Neuronal stem cell (in vitro differentiated cells): ENCODE results near the gene TTC39C.

Experiments
- DNase-seq: peaks from one replicate; pipeline ENCODE4 v3.0.0-alpha.2; 2013; ENCODE audit warnings: low spot score
- H2AFZ ChIP-seq: one replicate; pipeline ENCODE4 v1.6.1; 2013; ENCODE audit warnings: mild to moderate bottlenecking, low read length, inconsistent platforms
- H2AK5ac ChIP-seq: 2 replicates; pipeline ENCODE4 v1.6.1; 2013; ENCODE audit warnings: low read depth, mild to moderate bottlenecking, inconsistent platforms, low read length, moderate library complexity, mixed read lengths
- H2BK120ac ChIP-seq: 2 replicates; pipeline ENCODE4 v1.6.1; 2013; ENCODE audit warnings: low read depth, mild to moderate bottlenecking, inconsistent platforms, low read length, moderate library complexity, mixed read lengths
- H2BK12ac ChIP-seq: one replicate; pipeline ENCODE4 v1.6.1; 2013; ENCODE audit warnings: low read length, inconsistent platforms
- H2BK15ac ChIP-seq: 2 replicates; pipeline ENCODE4 v1.6.1; 2013; ENCODE audit warnings: mild to moderate bottlenecking, low read length, inconsistent platforms, mixed read lengths
- H2BK5ac ChIP-seq: one replicate; pipeline ENCODE4 v1.6.1; 2013; ENCODE audit warnings: inconsistent platforms, mild to moderate bottlenecking, low read length, moderate library complexity
- H3K14ac ChIP-seq: one replicate; pipeline ENCODE4 v1.6.1; 2013; ENCODE audit warnings: low read length, inconsistent platforms
- H3K18ac ChIP-seq: 2 replicates; pipeline ENCODE4 v1.6.1; 2013; ENCODE audit warnings: low read length, inconsistent platforms
- H3K23ac ChIP-seq: 2 replicates; pipeline ENCODE4 v1.6.1; 2013; ENCODE audit warnings: low read depth, mild to moderate bottlenecking, mixed read lengths, low read length, inconsistent platforms; ENCODE audit not compliant: poor library complexity
- H3K27ac ChIP-seq: replicated peaks from 3 replicates; pipeline ENCODE4 v1.5.1; 2013; ENCODE audit warnings: low read length, inconsistent platforms
- H3K27me3 ChIP-seq, 3 experiments: 2 replicates each; pipeline ENCODE4 v1.6.1; 2013; ENCODE audit warnings: low read length in 3 of 3, mild to moderate bottlenecking in 2 of 3, inconsistent platforms in 1 of 3, low read depth in 1 of 3, mixed read lengths in 1 of 3, moderate library complexity in 1 of 3; ENCODE audit not compliant: control insufficient read depth in 3 of 3, insufficient read depth in 3 of 3
- H3K36me3 ChIP-seq, 2 donors: replicated peaks in 1 of 2; 2 replicates each; pipeline ENCODE4 v1.6.1; 2013; ENCODE audit warnings: low read length in 2 of 2; ENCODE audit not compliant: control insufficient read depth in 2 of 2, insufficient read depth in 2 of 2
- H3K4ac ChIP-seq: 2 replicates; pipeline ENCODE4 v1.6.1; 2013; ENCODE audit warnings: inconsistent platforms, mild to moderate bottlenecking, low read length, moderate library complexity
- H3K4me1 ChIP-seq, 2 donors: 1 replicate in 1 of 2; 2 replicates in 1 of 2; pipeline ENCODE4 v1.6.1; 2013; ENCODE audit warnings: low read length in 2 of 2, low read depth in 1 of 2; ENCODE audit not compliant: control insufficient read depth in 2 of 2, insufficient read depth in 1 of 2
- H3K4me2 ChIP-seq: one replicate; pipeline ENCODE4 v1.6.1; 2013; ENCODE audit warnings: mild to moderate bottlenecking, low read length, inconsistent platforms; ENCODE audit not compliant: insufficient read depth, poor library complexity, severe bottlenecking
- H3K4me3 ChIP-seq, 2 donors: 2 replicates each; pipeline ENCODE4 v1.5.1; 2013; ENCODE audit warnings: low read length in 2 of 2, mild to moderate bottlenecking in 2 of 2, inconsistent platforms in 1 of 2, moderate library complexity in 1 of 2
- H3K79me1 ChIP-seq: one replicate; pipeline ENCODE4 v1.6.1; 2013; ENCODE audit warnings: low read depth, mild to moderate bottlenecking, inconsistent platforms, low read length, moderate library complexity
- H3K9ac ChIP-seq: one replicate; pipeline ENCODE4 v1.6.1; 2013; ENCODE audit warnings: mild to moderate bottlenecking, low read depth, low read length, inconsistent platforms; ENCODE audit not compliant: poor library complexity
- H3K9me3 ChIP-seq, 2 donors: replicated peaks in 1 of 2; 2 replicates each; pipeline versions ENCODE3 to v1.6.1; 2013; ENCODE audit warnings: low read length in 2 of 2, mild to moderate bottlenecking in 2 of 2, inconsistent platforms in 1 of 2, low read depth in 1 of 2, mixed read lengths in 1 of 2, moderate library complexity in 1 of 2; ENCODE audit not compliant: control insufficient read depth in 2 of 2, insufficient read depth in 1 of 2
- H4K8ac ChIP-seq: one replicate; pipeline ENCODE4 v1.6.1; 2013; ENCODE audit warnings: low read depth, mild to moderate bottlenecking, inconsistent platforms, low read length, moderate library complexity
- H4K91ac ChIP-seq: one replicate; pipeline ENCODE4 v1.6.1; 2013; ENCODE audit warnings: low read length, low read depth, mild to moderate bottlenecking, inconsistent platforms; ENCODE audit not compliant: poor library complexity
- WGBS, 2 donors: extraction: QIAGEN DNeasy Blood & Tissue Kit; methylation state at CpG; one replicate each; pipeline ENCODE4 v1.1.7; 2013; ENCODE audit warnings: missing lambda C conversion rate in 2 of 2, mixed read lengths in 1 of 2; ENCODE audit not compliant: insufficient read length in 2 of 2, insufficient replicate concordance in 1 of 2; ENCODE audit errors: extremely low coverage in 2 of 2; 5-methylcytosine and 5-hydroxymethylcytosine counted together

The TTC39C gene

DNA sequence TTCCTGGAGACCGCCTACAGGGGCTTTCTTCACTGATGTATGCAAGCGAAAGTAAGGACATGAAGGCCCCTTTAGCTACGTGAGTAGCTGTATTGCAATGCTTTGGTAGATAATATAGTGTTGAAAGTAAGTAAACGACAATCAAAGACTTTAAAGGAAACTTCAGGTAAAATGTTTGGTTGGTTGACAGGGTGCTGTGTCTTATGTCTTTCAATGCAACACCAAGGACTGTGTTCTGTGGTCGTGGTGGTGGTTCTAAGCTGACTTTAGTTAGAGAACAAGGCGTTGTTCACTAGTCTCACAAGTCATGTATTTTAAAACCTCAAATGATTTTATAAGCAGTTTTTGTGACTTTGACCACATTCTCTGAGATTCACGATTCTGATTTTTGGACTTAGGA, 66.3 kb downstream of the TTC39C start:
- DNase-seq, result no peak
- WGBS, 2 donors, result no CpG with 5 or more reads among the region's 7 CpGs

DNA sequence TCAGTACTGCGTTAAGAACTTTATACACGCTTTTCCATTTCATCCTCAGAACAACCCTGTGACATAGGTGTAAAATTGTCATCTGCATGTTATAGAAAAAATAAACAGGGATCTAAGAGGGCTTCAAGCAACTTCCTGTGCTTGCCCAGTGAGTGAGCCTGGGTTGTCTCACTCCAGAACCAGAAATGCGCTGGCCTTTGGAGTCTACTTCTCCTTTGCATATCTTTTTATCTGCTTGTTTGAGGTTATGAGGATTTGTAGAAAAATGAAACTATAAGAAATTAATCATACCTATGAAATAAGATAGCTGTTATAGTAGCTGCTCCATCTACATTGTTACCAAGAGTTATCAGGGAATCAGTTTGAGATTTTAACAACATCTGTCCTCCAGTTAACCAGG, 69.0 kb downstream of the TTC39C start:
- Histone ChIP-seq H3K18ac (no peak overlapping the region), H3K4me1 (peaks cover 0 to 2% of the 10 kb centered on the region in 2 donors), H2BK5ac (no peak overlapping the region), H3K4me3 (no peak overlapping the region), H3K23ac (no peak overlapping the region), H2BK12ac (no peak overlapping the region), H2BK120ac (no peak overlapping the region), H2AFZ (no peak overlapping the region), H3K14ac (no peak overlapping the region), H2AK5ac (no peak overlapping the region), H2BK15ac (no peak overlapping the region), H3K79me1 (no peaks in the 10 kb centered on the region), H4K91ac (no peak overlapping the region), H3K4me2 (no peak overlapping the region), H3K36me3 (peaks cover 4 to 20% of the 10 kb centered on the region in 2 donors), H3K27me3 (no peaks in the 10 kb centered on the region), H4K8ac (no peak overlapping the region), H3K4ac (no peak overlapping the region), H3K27ac (no peak overlapping the region), H3K9ac (no peak overlapping the region), H3K9me3 (no peaks in the 10 kb centered on the region)
- WGBS, 2 donors, result no CpG with 5 or more reads among the region's 3 CpGs
- DNase-seq, result no peak

More for the DNA sequence above, 66.3 kb downstream of the TTC39C start:
- no peaks in the 10 kb centered on the region for H3K79me1 ChIP-seq
- no peak overlapping the region for H2AK5ac ChIP-seq
- no peak overlapping the region for H3K14ac ChIP-seq
- no peak overlapping the region for H2BK12ac ChIP-seq
- no peak overlapping the region for H2BK15ac ChIP-seq
- H3K18ac ChIP-seq, result no peak overlapping the region
- peaks cover 0 to 14% of the 10 kb centered on the region in 2 donors for H3K36me3 ChIP-seq
- no peak overlapping the region for H2AFZ ChIP-seq
- no peaks in the 10 kb centered on the region for H3K4me1 ChIP-seq
- H3K4ac ChIP-seq, result no peak overlapping the region
- H2BK120ac ChIP-seq, result no peak overlapping the region
- no peaks in the 10 kb centered on the region for H3K9me3 ChIP-seq
- H4K91ac ChIP-seq, result no peak overlapping the region
- H2BK5ac ChIP-seq, result no peak overlapping the region
- no peak overlapping the region for H3K4me3 ChIP-seq
- no peak overlapping the region for H3K23ac ChIP-seq
- no peak overlapping the region for H4K8ac ChIP-seq
- no peak overlapping the region for H3K9ac ChIP-seq
- H3K27ac ChIP-seq, result no peak overlapping the region
- no peaks in the 10 kb centered on the region for H3K27me3 ChIP-seq
- H3K4me2 ChIP-seq, result no peak overlapping the region

DNA sequence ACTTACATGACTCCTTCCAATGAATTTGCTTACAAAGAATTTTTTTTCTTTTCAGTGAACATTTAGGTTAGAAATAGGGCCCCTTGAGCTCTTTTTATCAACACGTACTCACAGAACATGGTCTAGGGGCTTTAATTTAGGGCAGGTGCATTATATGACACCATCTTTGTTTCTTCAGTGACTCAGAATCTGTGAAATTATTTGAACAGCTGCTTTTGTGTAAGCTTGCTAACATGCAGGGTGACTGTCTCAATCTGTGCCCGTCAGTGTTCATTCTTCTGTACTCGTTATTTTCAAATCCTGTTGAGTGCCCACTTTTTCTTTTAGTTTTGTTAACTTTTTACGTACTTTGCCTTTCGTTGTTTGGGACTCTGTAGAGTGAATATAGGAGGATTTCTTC, 71.5 kb downstream of the TTC39C start:
- no peak overlapping the region for H2BK5ac ChIP-seq
- H4K91ac ChIP-seq, result no peak overlapping the region
- no peak for DNase-seq
- H3K14ac ChIP-seq, result no peak overlapping the region
- no peaks in the 10 kb centered on the region for H3K9me3 ChIP-seq
- no peak overlapping the region for H3K4ac ChIP-seq
- WGBS, 2 donors, result no CpG with 5 or more reads among the region's 5 CpGs
- peaks cover 4 to 13% of the 10 kb centered on the region in 2 donors for H3K36me3 ChIP-seq
- H3K4me1 ChIP-seq, result peaks cover 0 to 2% of the 10 kb centered on the region in 2 donors
- H2AK5ac ChIP-seq, result no peak overlapping the region
- no peaks in the 10 kb centered on the region for H3K79me1 ChIP-seq
- H3K27ac ChIP-seq, result no peak overlapping the region
- no peak overlapping the region for H3K4me3 ChIP-seq
- no peak overlapping the region for H2AFZ ChIP-seq
- no peak overlapping the region for H2BK120ac ChIP-seq
- no peak overlapping the region for H2BK15ac ChIP-seq
- H3K9ac ChIP-seq, result no peak overlapping the region
- H3K4me2 ChIP-seq, result no peak overlapping the region
- no peak overlapping the region for H3K18ac ChIP-seq
- no peaks in the 10 kb centered on the region for H3K27me3 ChIP-seq
- no peak overlapping the region for H4K8ac ChIP-seq
- H2BK12ac ChIP-seq, result no peak overlapping the region
- H3K23ac ChIP-seq, result no peak overlapping the region

DNA sequence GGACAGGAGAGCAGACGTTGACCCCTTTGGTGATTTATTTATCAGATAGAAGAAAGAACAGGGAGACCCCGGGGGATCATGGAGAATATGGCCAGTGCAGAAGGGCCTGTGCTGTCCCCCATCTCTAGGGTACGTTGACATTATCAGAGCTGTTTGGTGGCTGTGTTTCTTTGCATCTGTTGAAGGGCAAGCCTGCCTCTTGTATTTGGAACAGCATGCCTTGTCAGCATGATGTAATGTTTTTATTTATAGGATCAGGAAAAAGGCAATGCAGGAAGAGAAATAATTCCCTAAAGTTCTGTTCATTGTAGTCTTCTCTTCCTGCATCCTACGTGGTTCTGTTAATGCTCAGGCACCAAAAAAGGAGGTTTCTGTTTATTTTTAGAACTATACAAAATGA, 74.5 kb downstream of the TTC39C start:
- Histone ChIP-seq H2BK120ac (no peak overlapping the region), H2AK5ac (no peak overlapping the region), H2AFZ (no peak overlapping the region), H3K23ac (no peak overlapping the region), H2BK12ac (no peak overlapping the region), H3K9ac (no peak overlapping the region), H3K9me3 (no peaks in the 10 kb centered on the region), H3K4ac (no peak overlapping the region), H3K4me3 (no peak overlapping the region), H3K4me1 (peaks cover 0 to 2% of the 10 kb centered on the region in 2 donors), H2BK15ac (no peak overlapping the region), H3K79me1 (no peaks in the 10 kb centered on the region), H4K8ac (no peak overlapping the region), H2BK5ac (no peak overlapping the region), H3K27me3 (no peaks in the 10 kb centered on the region), H3K18ac (no peak overlapping the region), H4K91ac (no peak overlapping the region), H3K4me2 (no peak overlapping the region), H3K14ac (no peak overlapping the region), H3K27ac (no peak overlapping the region), H3K36me3 (peaks cover 4 to 13% of the 10 kb centered on the region in 2 donors)
- no peak for DNase-seq
- no CpG with 5 or more reads among the region's 4 CpGs for WGBS, 2 donors
